Erythroblast (primary cell): ENCODE measurements around the gene TEPSIN.

Experiments
- GATA1 ChIP-seq: IDR thresholded peaks from 2 replicates; pipeline ENCODE4 v1.6.1; 2011; ENCODE audit warnings: low read depth, mild to moderate bottlenecking, control low read depth, low read length, moderate library complexity
- POLR2A ChIP-seq: IDR thresholded peaks from 2 replicates; pipeline ENCODE4 v1.6.1; 2011; ENCODE audit warnings: mild to moderate bottlenecking, low read length

- TF ChIP-seq POLR2A, result no peak
- TF ChIP-seq GATA1, result no peak
These were observed 24.7 kb upstream of the TEPSIN start for GRCh38 chr17:81263371-81264181.
